WI38 (cell line): Measurements from ENCODE around the gene CC2D2A.

Experiments
- H3K4me3 ChIP-seq: 2 replicates; pipeline ENCODE4 v1.5.1; 2011; ENCODE audit warnings: low read depth, mild to moderate bottlenecking, control low read depth, low read length
- CTCF ChIP-seq: IDR thresholded peaks from 2 replicates; pipeline ENCODE4 v1.5.1; 2012; ENCODE audit warnings: low read depth, mild to moderate bottlenecking, control low read depth, low read length

The CC2D2A gene

GRCh38 chr4:15469402-15470127 lies at the start of gene CC2D2A:
Gene CC2D2A (plus strand): TSS chr4:15469882. CDS start chr4:15475933, 6,051 bp downstream.
- no peak for TF ChIP-seq CTCF
- H3K4me3 ChIP-seq, result peak within 1 kb of the TSS; percentile 58

- TF ChIP-seq CTCF, result no peak
- H3K4me3 ChIP-seq, result no peak overlapping the region
Observed at GRCh38 chr4:15420642-15421041, 49.0 kb upstream of the CC2D2A start.

GRCh38 chr4:15423285-15423711 lies 46.4 kb upstream of the CC2D2A start:
- H3K4me3 ChIP-seq, result no peak overlapping the region
- TF ChIP-seq CTCF, result no peak

- no peak for TF ChIP-seq CTCF
Observed at GRCh38 chr4:15425520-15425919, 44.2 kb upstream of the CC2D2A start.

GRCh38 chr4:15427161-15427560 lies 42.5 kb upstream of the CC2D2A start:
- no peak overlapping the region for H3K4me3 ChIP-seq
- no peak for TF ChIP-seq CTCF

More at GRCh38 chr4:15425520-15425919, 44.2 kb upstream of the CC2D2A start:
- H3K4me3 ChIP-seq, result no peak overlapping the region

- TF ChIP-seq CTCF, result no peak
- no peak within 1 kb of the TSS for H3K4me3 ChIP-seq
Observed at GRCh38 chr4:15427701-15428100, 42.0 kb upstream of the CC2D2A start, which contains the start of gene C1QTNF7. Gene C1QTNF7 (plus strand): TSS chr4:15428033. CDS start chr4:15435744, 7,711 bp downstream.

- no peak overlapping the region for H3K4me3 ChIP-seq
- no peak for TF ChIP-seq CTCF
Observed at GRCh38 chr4:15428611-15429010, 41.1 kb upstream of the CC2D2A start.
